ENCODE measurements around the gene MAP7.

- TF ChIP-seq CTCF (conservative IDR thresholded peaks at IDR 0.05; ENCODE audit: low read depth in 2 of 2) = no peak
- TF ChIP-seq ZNF331 (CRISPR knock-in tag; IDR thresholded peaks at IDR 0.05; ENCODE audit: low read depth) = no peak
- no peak for TF ChIP-seq REST (IDR thresholded peaks at IDR 0.05; ENCODE audit: unreplicated experiment)
Measured at GRCh38 chr6:136365776-136366354, 184.4 kb downstream of the MAP7 start.
